Osteoblast (primary cell): ENCODE results near the gene CHIC2. TPM values are rescaled to one million over a fixed set of nuclear protein-coding genes. Genes with fewer than 3 reads are reported as not detected.
A peak's percentile ranks its signal among the peaks of the same experiment; 100 is the strongest.

ENCODE experiments used
- DNase-seq: peaks from one replicate; pipeline ENCODE4 v3.0.0; 2011; ENCODE audit warnings: low spot score, mixed read lengths; ENCODE audit not compliant: insufficient read length; ENCODE audit errors: missing footprints
- H2AFZ ChIP-seq: 2 replicates; pipeline ENCODE4 v1.6.0; 2011; ENCODE audit warnings: mild to moderate bottlenecking, low read length
- H3K27ac ChIP-seq: 2 replicates; pipeline ENCODE4 v1.5.1; 2011; ENCODE audit warnings: mild to moderate bottlenecking, low read depth, low read length, moderate library complexity
- H3K27me3 ChIP-seq: 2 replicates; pipeline ENCODE4 v1.6.0; 2012; ENCODE audit warnings: mild to moderate bottlenecking, control low read depth, inconsistent platforms, low read length, moderate library complexity; ENCODE audit not compliant: insufficient read depth
- H3K36me3 ChIP-seq: 2 replicates; pipeline ENCODE4 v1.5.1; 2011; ENCODE audit warnings: mild to moderate bottlenecking, low read length, control low read depth, moderate library complexity; ENCODE audit not compliant: insufficient read depth
- H3K4me1 ChIP-seq: 2 replicates; pipeline ENCODE4 v1.5.1; 2011; ENCODE audit warnings: mild to moderate bottlenecking, low read length, control low read depth, moderate library complexity; ENCODE audit not compliant: insufficient read depth
- H3K4me2 ChIP-seq: 2 replicates; pipeline ENCODE4 v1.6.0; 2011; ENCODE audit warnings: mild to moderate bottlenecking, low read length; ENCODE audit not compliant: insufficient read depth
- H3K4me3 ChIP-seq: fragments of 200-600 bp; sonication (generic); 3 replicates; pipeline ENCODE4 v1.5.1; 2012; ENCODE audit warnings: mild to moderate bottlenecking, low read length, inconsistent platforms; ENCODE audit not compliant: insufficient read depth
- H3K79me2 ChIP-seq: 2 replicates; pipeline ENCODE4 v1.6.0; 2012; ENCODE audit warnings: mild to moderate bottlenecking, low read length, control low read depth, inconsistent platforms; ENCODE audit not compliant: insufficient read depth
- H3K9me3 ChIP-seq: 2 replicates; pipeline ENCODE4 v1.5.1; 2011; ENCODE audit warnings: low read depth, low read length, control low read depth
- H4K20me1 ChIP-seq: 2 replicates; pipeline ENCODE4 v1.6.0; 2012; ENCODE audit warnings: mild to moderate bottlenecking, low read length, control low read depth; ENCODE audit not compliant: insufficient read depth
- total RNA-seq: library from RNA; depleted of rRNA; stranded (reverse); fragments of >200 nt; gene quantifications from 2 replicates; pipeline ENCODE4 v1.2.3, GENCODE V29; 2012
- TF ChIP-seq, protein P1 (sequence below): IDR thresholded peaks from 2 replicates; pipeline ENCODE4 v1.5.1; 2011; ENCODE audit warnings: mild to moderate bottlenecking, low read depth, low read length, moderate library complexity; ENCODE audit errors: extremely low read depth

CHIC2 gene
- total RNA-seq, 1 donor, result 73.1 TPM

DNA sequence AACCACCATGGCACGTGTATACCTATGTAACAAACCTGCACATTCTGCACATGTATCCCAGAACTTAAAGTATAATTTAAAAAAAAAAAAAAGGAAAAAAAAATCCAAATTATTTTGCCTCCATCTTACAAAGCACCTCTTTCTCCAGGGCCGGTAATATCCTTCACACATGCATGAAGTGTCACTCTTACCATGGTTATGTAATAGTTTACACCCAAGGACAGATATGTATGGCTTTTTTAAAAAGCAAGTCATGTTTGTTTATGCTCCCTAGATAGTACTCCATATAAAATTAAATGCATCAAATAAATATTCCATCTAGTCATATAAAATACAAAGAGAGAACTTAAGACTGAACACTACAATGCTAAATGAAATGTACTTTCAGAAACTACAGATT, 22.5 kb downstream of the CHIC2 start:
- H3K36me3 ChIP-seq, result peaks cover 12% of the 10 kb centered on the region
- peaks cover 9% of the 10 kb centered on the region for H3K4me1 ChIP-seq
- H3K79me2 ChIP-seq, result peaks cover 62% of the 10 kb centered on the region
- no peak for DNase-seq
- TF ChIP-seq, protein P1, sequence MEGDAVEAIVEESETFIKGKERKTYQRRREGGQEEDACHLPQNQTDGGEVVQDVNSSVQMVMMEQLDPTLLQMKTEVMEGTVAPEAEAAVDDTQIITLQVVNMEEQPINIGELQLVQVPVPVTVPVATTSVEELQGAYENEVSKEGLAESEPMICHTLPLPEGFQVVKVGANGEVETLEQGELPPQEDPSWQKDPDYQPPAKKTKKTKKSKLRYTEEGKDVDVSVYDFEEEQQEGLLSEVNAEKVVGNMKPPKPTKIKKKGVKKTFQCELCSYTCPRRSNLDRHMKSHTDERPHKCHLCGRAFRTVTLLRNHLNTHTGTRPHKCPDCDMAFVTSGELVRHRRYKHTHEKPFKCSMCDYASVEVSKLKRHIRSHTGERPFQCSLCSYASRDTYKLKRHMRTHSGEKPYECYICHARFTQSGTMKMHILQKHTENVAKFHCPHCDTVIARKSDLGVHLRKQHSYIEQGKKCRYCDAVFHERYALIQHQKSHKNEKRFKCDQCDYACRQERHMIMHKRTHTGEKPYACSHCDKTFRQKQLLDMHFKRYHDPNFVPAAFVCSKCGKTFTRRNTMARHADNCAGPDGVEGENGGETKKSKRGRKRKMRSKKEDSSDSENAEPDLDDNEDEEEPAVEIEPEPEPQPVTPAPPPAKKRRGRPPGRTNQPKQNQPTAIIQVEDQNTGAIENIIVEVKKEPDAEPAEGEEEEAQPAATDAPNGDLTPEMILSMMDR, result no peak
- no peak overlapping the region for H3K27ac ChIP-seq
- no peak overlapping the region for H2AFZ ChIP-seq
- no peak overlapping the region for H3K4me3 ChIP-seq
- H3K27me3 ChIP-seq, result no peaks in the 10 kb centered on the region
- no peaks in the 10 kb centered on the region for H3K9me3 ChIP-seq
- no peak overlapping the region for H3K4me2 ChIP-seq
- peaks cover 21% of the 10 kb centered on the region for H4K20me1 ChIP-seq

DNA sequence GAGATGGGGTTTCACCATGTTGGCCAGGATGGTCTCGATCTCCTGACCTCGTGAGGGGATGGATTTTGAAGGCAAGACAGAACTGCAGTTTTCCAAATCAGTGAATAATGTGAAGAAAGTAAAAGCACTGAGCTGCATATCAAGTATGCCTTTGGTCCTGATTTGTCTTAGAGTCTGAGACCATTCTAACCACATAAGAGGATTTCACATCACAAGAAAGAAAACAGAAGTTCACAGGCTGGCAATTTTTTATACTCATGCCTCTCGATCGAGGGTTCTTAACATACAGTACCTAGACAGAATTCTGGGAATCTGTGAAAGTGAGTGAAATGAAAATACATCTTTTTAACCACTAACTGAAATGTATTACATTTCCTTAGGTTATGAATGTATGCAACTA, 23.3 kb downstream of the CHIC2 start:
- H3K4me1 ChIP-seq, result peaks cover 9% of the 10 kb centered on the region
- H4K20me1 ChIP-seq, result peaks cover 27% of the 10 kb centered on the region
- peaks cover 12% of the 10 kb centered on the region for H3K36me3 ChIP-seq
- DNase-seq, result no peak
- H3K79me2 ChIP-seq, result peaks cover 70% of the 10 kb centered on the region
- H3K9me3 ChIP-seq, result no peaks in the 10 kb centered on the region
- H3K4me3 ChIP-seq, result no peak overlapping the region
- H2AFZ ChIP-seq, result no peak overlapping the region
- no peak overlapping the region for H3K4me2 ChIP-seq
- TF ChIP-seq, protein P1, result no peak
- no peaks in the 10 kb centered on the region for H3K27me3 ChIP-seq
- no peak overlapping the region for H3K27ac ChIP-seq

DNA sequence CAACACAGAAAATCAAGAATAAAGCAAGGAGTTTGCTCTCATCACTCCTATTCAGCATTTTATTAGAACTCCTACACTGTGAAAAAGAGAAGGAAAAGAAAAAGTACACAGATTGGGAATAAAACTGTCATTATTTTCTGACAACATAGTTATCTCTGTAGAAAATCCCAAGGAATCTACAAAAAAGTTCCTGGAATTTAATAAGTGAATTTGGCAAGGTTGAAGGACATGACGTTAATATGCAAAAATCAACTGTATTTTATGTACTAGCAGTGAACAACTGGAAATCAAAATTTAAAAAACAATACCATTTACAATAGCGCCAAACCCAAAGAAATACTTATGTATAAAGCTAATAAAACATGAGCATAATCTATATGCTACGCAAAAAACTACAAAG, 26.3 kb downstream of the CHIC2 start:
- no peak for DNase-seq
- peak overlapping the region; percentile 29 for H3K4me2 ChIP-seq
- peaks cover 27% of the 10 kb centered on the region for H4K20me1 ChIP-seq
- H3K4me3 ChIP-seq, result no peak overlapping the region
- H2AFZ ChIP-seq, result no peak overlapping the region
- H3K36me3 ChIP-seq, result peaks cover 12% of the 10 kb centered on the region
- H3K9me3 ChIP-seq, result no peaks in the 10 kb centered on the region
- H3K79me2 ChIP-seq, result peaks cover 93% of the 10 kb centered on the region
- H3K4me1 ChIP-seq, result peaks cover 9% of the 10 kb centered on the region
- H3K27me3 ChIP-seq, result no peaks in the 10 kb centered on the region
- TF ChIP-seq, protein P1, result no peak
- no peak overlapping the region for H3K27ac ChIP-seq

DNA sequence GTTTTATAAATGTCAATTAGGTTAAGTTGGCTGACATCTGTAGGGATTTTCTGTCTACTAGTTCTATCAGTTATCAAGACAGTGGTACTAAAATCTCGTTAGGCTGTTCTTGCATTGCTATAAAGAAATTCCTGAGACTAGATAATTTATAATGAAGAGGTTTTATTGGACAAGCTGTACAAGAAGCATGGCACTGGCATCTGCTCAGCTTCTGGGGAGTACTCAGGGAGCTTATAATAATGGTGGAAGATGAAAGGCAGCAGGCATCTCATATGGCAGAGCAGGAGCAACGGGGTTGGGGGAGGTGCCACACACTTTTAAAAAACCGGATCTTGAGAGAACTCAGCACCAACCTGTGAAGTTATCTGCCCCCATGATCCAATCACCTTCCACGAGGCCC, 28.2 kb downstream of the CHIC2 start:
- H2AFZ ChIP-seq, result no peak overlapping the region
- peaks cover 10% of the 10 kb centered on the region for H3K36me3 ChIP-seq
- H3K4me3 ChIP-seq, result no peak overlapping the region
- H3K4me2 ChIP-seq, result no peak overlapping the region
- TF ChIP-seq, protein P1, result no peak
- no peak overlapping the region for H3K27ac ChIP-seq
- peaks cover 9% of the 10 kb centered on the region for H3K4me1 ChIP-seq
- peaks cover 28% of the 10 kb centered on the region for H4K20me1 ChIP-seq
- peaks cover 89% of the 10 kb centered on the region for H3K79me2 ChIP-seq
- no peaks in the 10 kb centered on the region for H3K9me3 ChIP-seq
- H3K27me3 ChIP-seq, result no peaks in the 10 kb centered on the region
- DNase-seq, result no peak
